Thyroid gland (tissue), 4 donors: ENCODE results near the gene PDLIM4. TPM values are rescaled to one million over a fixed set of nuclear protein-coding genes. Genes with fewer than 3 reads are reported as not detected.

ENCODE experiments used
- DNase-seq, 2 donors: peaks; one replicate each; pipeline ENCODE4 v3.0.0-alpha.2; 2019
- H3K27ac ChIP-seq, 3 donors: fragments of 200-600 bp; sonication (generic); 1 replicate in 2 of 3; 2 replicates in 1 of 3; pipeline ENCODE4 v1.5.1; 2016 to 2019; ENCODE audit warnings: mild to moderate bottlenecking in 1 of 3, moderate library complexity in 1 of 3
- H3K27me3 ChIP-seq: fragments of 200-600 bp; sonication (generic); one replicate; pipeline ENCODE4 v1.5.1; 2019
- H3K36me3 ChIP-seq, 2 donors: fragments of 200-600 bp; sonication (generic); one replicate each; pipeline ENCODE4 v1.5.1; 2016 to 2019
- H3K4me1 ChIP-seq, 2 donors: fragments of 200-600 bp; sonication (generic); one replicate each; pipeline ENCODE4 v1.5.1; 2017 to 2019
- H3K4me3 ChIP-seq, 3 donors: fragments of 200-600 bp; sonication (generic); replicated peaks in 1 of 3; 1 replicate in 2 of 3; 2 replicates in 1 of 3; pipeline ENCODE4 v1.5.1; 2016; ENCODE audit warnings: mild to moderate bottlenecking in 1 of 3
- H3K9me3 ChIP-seq: fragments of 200-600 bp; sonication (generic); one replicate; pipeline ENCODE4 v1.5.1; 2017
- CTCF ChIP-seq, 6 experiments: fragments of 200-600 bp in 3 of 6; fragments of 450-650 bp in 3 of 6; sonication (generic) in 3 of 6; IDR thresholded peaks; one replicate each; pipeline ENCODE4 v1.5.1; 2016 to 2019; ENCODE audit warnings: antibody characterized with exemption in 6 of 6, mild to moderate bottlenecking in 2 of 6, inconsistent platforms in 1 of 6, moderate library complexity in 1 of 6
- POLR2A ChIP-seq, 2 donors: fragments of 450-650 bp; IDR thresholded peaks; one replicate each; pipeline ENCODE4 v1.6.1; 2017; ENCODE audit warnings: antibody characterized with exemption in 2 of 2, mild to moderate bottlenecking in 2 of 2, moderate library complexity in 1 of 2
- WGBS, 2 donors: methylation state at CpG; one replicate each; pipeline ENCODE4 v1.1.5; 2017; 5-methylcytosine and 5-hydroxymethylcytosine counted together
- intact Hi-C: fragments of 100-400 bp; cut with DNase I; formaldehyde crosslinking; loops from one replicate; pipeline ENCODE4 v1.15.1; 2023
- total RNA-seq, 4 donors: library from RNA; depleted of rRNA; stranded (reverse); fragments of >200 nt; gene quantifications; one replicate each; pipeline ENCODE4 v1.2.3, GENCODE V29; 2016

Gene PDLIM4
- total RNA-seq, 4 donors from 2014 or later: 6.0 to 25.4 (median 13.3) TPM

GRCh38 chr5:132226516-132227234 is 30.8 kb upstream of the PDLIM4 start:
- TF ChIP-seq CTCF (IDR thresholded peaks at IDR 0.05): no peak
- TF ChIP-seq POLR2A (IDR thresholded peaks at IDR 0.05): no peak
- Histone ChIP-seq H3K9me3 (no peaks in the 10 kb centered on the region), H3K4me1 (peaks cover 23 to 50% of the 10 kb centered on the region in 2 donors), H3K27me3 (no peaks in the 10 kb centered on the region), H3K4me3 (peak overlapping the region; percentile 62 to 79 (median 71)), H3K27ac (peak overlapping the region in 2 of 3 donors; percentile 86 to 91), H3K36me3 (no peaks in the 10 kb centered on the region)
- intact Hi-C loops: no loop called here
- DNase-seq: peak; percentile 23 to 28
- WGBS, 2 donors: 64 to 70% methylated on average over 23 of the region's 23 CpGs

- 0 to 6% methylated on average over 3 to 6 of the region's 13 CpGs for WGBS, 2 donors
- Histone ChIP-seq H3K27ac (peak overlapping the region; percentile 78 to 91 (median 86)), H3K9me3 (no peaks in the 10 kb centered on the region), H3K27me3 (no peaks in the 10 kb centered on the region), H3K4me1 (peaks cover 23 to 50% of the 10 kb centered on the region in 2 donors), H3K36me3 (no peaks in the 10 kb centered on the region), H3K4me3 (peak overlapping the region; percentile 62 to 79 (median 71))
- intact Hi-C loops: no loop called here
- DNase-seq: no peak
- TF ChIP-seq POLR2A (IDR thresholded peaks at IDR 0.05): no peak
Observed at GRCh38 chr5:132227235-132227484, 30.3 kb upstream of the PDLIM4 start.

GRCh38 chr5:132227485-132228240 is 29.8 kb upstream of the PDLIM4 start, which contains the start of gene P4HA2:
Gene P4HA2, minus strand, starts transcription at chr5:132227853. Its CDS starts 9,227 bp downstream, at chr5:132218626.
- no peaks in the 10 kb centered on the region for H3K36me3 ChIP-seq
- TF ChIP-seq CTCF (IDR thresholded peaks at IDR 0.05): peak in 3 of 6 experiments; percentile 16 to 36 (median 28)
- TF ChIP-seq POLR2A (IDR thresholded peaks at IDR 0.05): peak; percentile 23 to 91
- 0% methylated on average over 25 of the region's 92 CpGs; no CpG with 5 or more reads in 1 of the 2 donors for WGBS, 2 donors
- no peaks in the 10 kb centered on the region for H3K9me3 ChIP-seq
- H3K4me3 ChIP-seq: peak within 1 kb of the TSS; percentile 62 to 79 (median 71)
- intact Hi-C loops: no loop called here
- peaks cover 23 to 49% of the 10 kb centered on the region in 2 donors for H3K4me1 ChIP-seq
- DNase-seq: peak; percentile 85 to 87
- no peaks in the 10 kb centered on the region for H3K27me3 ChIP-seq
- peak within 1 kb of the TSS; percentile 78 to 91 (median 86) for H3K27ac ChIP-seq

- H3K4me1 ChIP-seq: peaks cover 23 to 41% of the 10 kb centered on the region in 2 donors
- no peak for TF ChIP-seq CTCF (IDR thresholded peaks at IDR 0.05)
- TF ChIP-seq POLR2A (IDR thresholded peaks at IDR 0.05): no peak
- 68 to 73% methylated on average over 20 to 23 of the region's 27 CpGs for WGBS, 2 donors
- no peaks in the 10 kb centered on the region for H3K36me3 ChIP-seq
- peak overlapping the region; percentile 62 to 79 (median 71) for H3K4me3 ChIP-seq
- peak overlapping the region; percentile 78 to 91 (median 86) for H3K27ac ChIP-seq
- H3K27me3 ChIP-seq: no peaks in the 10 kb centered on the region
- intact Hi-C loops: no loop called here
- peak in 1 of 2 donors; percentile 16 for DNase-seq
- H3K9me3 ChIP-seq: no peaks in the 10 kb centered on the region
Observed at GRCh38 chr5:132228241-132229035, 29.1 kb upstream of the PDLIM4 start.

GRCh38 chr5:132229236-132229635 is 28.3 kb upstream of the PDLIM4 start:
- intact Hi-C loops: no loop called here
- Histone ChIP-seq H3K9me3 (no peaks in the 10 kb centered on the region), H3K27ac (no peak overlapping the region), H3K4me1 (peaks cover 23 to 33% of the 10 kb centered on the region in 2 donors), H3K36me3 (no peaks in the 10 kb centered on the region), H3K4me3 (no peak overlapping the region), H3K27me3 (no peaks in the 10 kb centered on the region)
- 94 to 97% methylated on average over 5 of the region's 5 CpGs for WGBS, 2 donors
- no peak for TF ChIP-seq POLR2A (IDR thresholded peaks at IDR 0.05)
- TF ChIP-seq CTCF (IDR thresholded peaks at IDR 0.05): no peak
- DNase-seq: no peak
